ENCODE data around the gene CUL3.

- TF ChIP-seq CTCF (conservative IDR thresholded peaks at IDR 0.05 in 1 of 2, IDR thresholded peaks at IDR 0.05 in 1 of 2; ENCODE audit: extremely low read depth in 1 of 2, insufficient read depth in 1 of 2, low read depth in 1 of 2, low read length in 2 of 2), result no peak
- TF ChIP-seq EZH2 (IDR thresholded peaks at IDR 0.05; ENCODE audit: borderline replicate concordance, low read length), result no peak
These were observed 105.3 kb downstream of the CUL3 start for GRCh38 chr2:224479826-224480225.

Data from mammary epithelial cell (primary cell).